Calu3 (cell line): ENCODE data around the gene SLC2A13. TPM values are rescaled to one million over a fixed set of nuclear protein-coding genes. Genes with fewer than 3 reads are reported as not detected.

ENCODE experiments used
- BruUV-seq: library from RNA; stranded (reverse); fragments of 400-500 nt; replicated peaks from 2 replicates; lab custom pipeline; 2021; lab: Mats Ljungman, UMichigan
- CTCF ChIA-PET: fragments of 300-600 bp; sonication (Branson Sonifier 250); formaldehyde crosslinking; loops from one replicate; lab custom pipeline; 2022; ENCODE audit warnings: antibody characterized with exemption; lab: Charles Lee
- DNase-seq: peaks from one replicate; pipeline ENCODE4 v3.0.0; 2022
- H3K27ac Mint-ChIP-seq: one replicate; pipeline ENCODE4 v1.8.0; 2022; ENCODE audit warnings: mixed read lengths; ENCODE audit not compliant: unreplicated experiment
- H3K27me3 Mint-ChIP-seq: one replicate; pipeline ENCODE4 v1.8.0; 2022; ENCODE audit warnings: mixed read lengths; ENCODE audit not compliant: unreplicated experiment
- H3K36me3 Mint-ChIP-seq: one replicate; pipeline ENCODE4 v1.8.0; 2022; ENCODE audit warnings: mild to moderate bottlenecking, moderate library complexity, mixed read lengths; ENCODE audit not compliant: insufficient read depth, unreplicated experiment
- H3K4me1 Mint-ChIP-seq: one replicate; pipeline ENCODE4 v1.8.0; 2022; ENCODE audit warnings: mild to moderate bottlenecking, low read depth, mixed read lengths; ENCODE audit not compliant: unreplicated experiment
- H3K4me3 Mint-ChIP-seq: one replicate; pipeline ENCODE4 v1.8.0; 2022; ENCODE audit warnings: mild to moderate bottlenecking, low read depth, moderate library complexity, mixed read lengths; ENCODE audit not compliant: unreplicated experiment
- H3K9me3 Mint-ChIP-seq: one replicate; pipeline ENCODE4 v1.8.0; 2022; ENCODE audit warnings: low read depth, mixed read lengths; ENCODE audit not compliant: unreplicated experiment
- CTCF ChIP-seq: fragments of 200-600 bp; IDR thresholded peaks from one replicate; pipeline ENCODE4 v1.8.0; 2022; ENCODE audit warnings: antibody characterized with exemption; ENCODE audit not compliant: unreplicated experiment
- intact Hi-C: fragments of 100-400 bp; cut with micrococcal nuclease; formaldehyde crosslinking; loops from one replicate; pipeline ENCODE4 v1.10.0; 2022; ENCODE audit not compliant: unreplicated experiment
- total RNA-seq: library from RNA; stranded (reverse); gene quantifications from 2 replicates; pipeline ENCODE4 v1.2.3, GENCODE V29; 2022

The SLC2A13 gene
- total RNA-seq, 1 experiment from 2014 or later = 9.4 TPM

- peak; percentile 33 for DNase-seq
- H3K36me3 Mint-ChIP-seq = no peaks in the 10 kb centered on the region
- peaks cover 45% of the 10 kb centered on the region for H3K4me1 Mint-ChIP-seq
- TF ChIP-seq CTCF = no peak
- H3K9me3 Mint-ChIP-seq = no peaks in the 10 kb centered on the region
- H3K27ac Mint-ChIP-seq = peak overlapping the region; percentile 85
- no peaks in the 10 kb centered on the region for H3K27me3 Mint-ChIP-seq
- CTCF ChIA-PET = interaction anchor here (0.6 to 0.9 kb wide), 6 partner anchors 44 to 769 kb away, joined by 3 to 7 read pairs (median 3); no protein-coding TSS in a partner anchor
- intact Hi-C loops = no loop called here
- peak overlapping the region; percentile 10 for H3K4me3 Mint-ChIP-seq
- BruUV-seq = no TSS peak
Observed at GRCh38 chr12:40099423-40099853, 6.4 kb downstream of the SLC2A13 start.

GRCh38 chr12:40098406-40099145 lies 7.3 kb downstream of the SLC2A13 start:
- TF ChIP-seq CTCF = no peak
- no TSS peak for BruUV-seq
- Mint-ChIP-seq H3K4me3 (peak overlapping the region; percentile 10), H3K27me3 (no peaks in the 10 kb centered on the region), H3K4me1 (peaks cover 38% of the 10 kb centered on the region), H3K27ac (peak overlapping the region; percentile 85), H3K36me3 (no peaks in the 10 kb centered on the region), H3K9me3 (no peaks in the 10 kb centered on the region)
- no peak for DNase-seq
- CTCF ChIA-PET = no interaction called here
- intact Hi-C loops = no loop called here

DNA sequence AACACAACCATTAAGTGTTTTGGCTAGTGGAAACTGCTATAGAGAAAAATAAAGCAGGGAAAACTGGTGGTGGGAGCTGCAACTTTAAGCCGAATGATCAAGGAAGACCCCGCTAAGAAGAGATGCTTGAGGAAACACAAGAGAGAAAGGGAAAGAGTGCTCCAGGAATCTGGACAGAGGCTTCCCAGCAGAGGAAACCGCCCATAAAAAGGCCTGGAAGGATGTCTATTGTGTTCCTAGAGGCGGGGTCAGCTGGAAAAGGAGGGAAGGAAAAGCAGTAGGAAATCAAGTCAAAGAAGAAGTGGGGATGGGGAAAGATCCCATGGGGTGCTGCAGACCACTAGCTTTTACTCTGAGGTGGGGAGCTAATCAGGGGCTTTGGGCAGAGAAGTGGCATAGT lies 12.4 kb downstream of the SLC2A13 start:
- CTCF ChIA-PET = no interaction called here
- no TSS peak for BruUV-seq
- no peak for TF ChIP-seq CTCF
- no peak overlapping the region for H3K27ac Mint-ChIP-seq
- H3K9me3 Mint-ChIP-seq = no peaks in the 10 kb centered on the region
- H3K4me3 Mint-ChIP-seq = no peak overlapping the region
- no peaks in the 10 kb centered on the region for H3K4me1 Mint-ChIP-seq
- H3K36me3 Mint-ChIP-seq = no peaks in the 10 kb centered on the region
- no peak for DNase-seq
- H3K27me3 Mint-ChIP-seq = no peaks in the 10 kb centered on the region
- intact Hi-C loops = no loop called here

DNA sequence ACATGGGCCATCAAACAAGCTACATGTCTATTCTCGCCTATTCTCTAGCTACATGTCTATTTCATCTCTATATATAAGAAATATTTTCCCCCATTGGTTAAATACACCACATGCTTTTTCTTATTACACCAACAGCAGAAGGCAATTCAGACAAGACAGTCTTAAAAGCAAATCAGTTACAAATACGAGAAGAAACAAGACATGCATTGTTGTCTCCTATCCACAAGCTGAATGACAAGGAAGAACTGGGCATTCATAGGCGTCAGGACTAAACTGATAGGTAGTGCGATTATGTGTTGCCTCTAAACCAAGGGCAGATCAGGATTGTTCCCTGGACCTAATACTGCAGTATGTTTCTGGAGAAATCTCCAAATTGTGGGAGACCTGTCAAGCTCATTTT lies 19.4 kb downstream of the SLC2A13 start:
- Mint-ChIP-seq H3K27me3 (no peaks in the 10 kb centered on the region), H3K27ac (no peak overlapping the region), H3K4me3 (no peak overlapping the region), H3K4me1 (no peaks in the 10 kb centered on the region), H3K36me3 (no peaks in the 10 kb centered on the region), H3K9me3 (peaks cover 2% of the 10 kb centered on the region)
- DNase-seq = no peak
- CTCF ChIA-PET = no interaction called here
- intact Hi-C loops = no loop called here
- BruUV-seq = no TSS peak
- no peak for TF ChIP-seq CTCF
